ENCODE measurements around the gene DNAAF3. TPM values are rescaled to one million over a fixed set of nuclear protein-coding genes. Genes with fewer than 3 reads are reported as not detected.

Gene DNAAF3
- total RNA-seq, 1 donor from 2014 or later: 2.4 TPM

GRCh38 chr19:55109527-55110291, 56.7 kb downstream of the DNAAF3 start:
- Mint-ChIP-seq H3K4me1 (ENCODE audit: low read depth, unreplicated experiment) (peaks cover 4% of the 10 kb centered on the region), H3K4me3 (ENCODE audit: unreplicated experiment) (no peak overlapping the region), H3K36me3 (ENCODE audit: unreplicated experiment) (peaks cover 12% of the 10 kb centered on the region), H3K27me3 (ENCODE audit: unreplicated experiment) (peaks cover 4% of the 10 kb centered on the region), H3K27ac (ENCODE audit: unreplicated experiment) (no peak overlapping the region), H3K9me3 (ENCODE audit: unreplicated experiment) (peaks cover 2% of the 10 kb centered on the region)
- no peak for DNase-seq
- no peak for TF ChIP-seq CTCF (IDR thresholded peaks at IDR 0.05; ENCODE audit: partially characterized antibody, unreplicated experiment)

Small RNAs within 50 kb of the gene (microRNA-seq; reads per million reads assigned to microRNA genes)
- not detected for gene MIR7975 (ENCODE audit: unreplicated experiment)

Other genes with a start within 250 kb of the DNAAF3 start
- gene NLRP7, start 219.1 kb downstream of the DNAAF3 start, total RNA-seq (ENCODE audit: unreplicated experiment): not detected
- gene NLRP2, start 200.2 kb downstream of the DNAAF3 start, total RNA-seq (ENCODE audit: unreplicated experiment): 34.2 TPM
- 0.42 TPM for gene GP6, start 128.3 kb downstream of the DNAAF3 start, total RNA-seq (ENCODE audit: unreplicated experiment)
- gene RDH13, start 103.5 kb downstream of the DNAAF3 start, total RNA-seq (ENCODE audit: unreplicated experiment): 17.9 TPM
- 114 TPM for gene EPS8L1, start 90.7 kb downstream of the DNAAF3 start, total RNA-seq (ENCODE audit: unreplicated experiment)
- gene PPP1R12C, start 49.0 kb downstream of the DNAAF3 start, total RNA-seq (ENCODE audit: unreplicated experiment): 150 TPM
- gene TNNT1, start 17.4 kb downstream of the DNAAF3 start, total RNA-seq (ENCODE audit: unreplicated experiment): 19.3 TPM
- 3.3 TPM for gene TNNI3, start 8.9 kb downstream of the DNAAF3 start, total RNA-seq (ENCODE audit: unreplicated experiment)
- 23.7 TPM for gene SYT5, start 13.7 kb upstream of the DNAAF3 start, total RNA-seq (ENCODE audit: unreplicated experiment)
- gene PTPRH, start 42.9 kb upstream of the DNAAF3 start, total RNA-seq (ENCODE audit: unreplicated experiment): 7.4 TPM
- 7.6 TPM for gene TMEM86B, start 62.1 kb upstream of the DNAAF3 start, total RNA-seq (ENCODE audit: unreplicated experiment)
- gene PPP6R1, start 92.4 kb upstream of the DNAAF3 start, total RNA-seq (ENCODE audit: unreplicated experiment): 82.3 TPM
- gene HSPBP1, start 113.5 kb upstream of the DNAAF3 start, total RNA-seq (ENCODE audit: unreplicated experiment): 41.5 TPM
- gene BRSK1, start 117.4 kb upstream of the DNAAF3 start, total RNA-seq (ENCODE audit: unreplicated experiment): 223 TPM
- not detected for gene TMEM150B, start 158.7 kb upstream of the DNAAF3 start, total RNA-seq (ENCODE audit: unreplicated experiment)
- 105 TPM for gene KMT5C, start 173.3 kb upstream of the DNAAF3 start, total RNA-seq (ENCODE audit: unreplicated experiment)
- gene COX6B2, start 188.1 kb upstream of the DNAAF3 start, total RNA-seq (ENCODE audit: unreplicated experiment): 2.8 TPM
- 0.17 TPM for gene GARIN5B, start 196.6 kb upstream of the DNAAF3 start, total RNA-seq (ENCODE audit: unreplicated experiment)
- gene IL11, start 203.8 kb upstream of the DNAAF3 start, total RNA-seq (ENCODE audit: unreplicated experiment): 18.1 TPM
- 3.7 TPM for gene TMEM190, start 210.2 kb upstream of the DNAAF3 start, total RNA-seq (ENCODE audit: unreplicated experiment)
- 1.3 TPM for gene TMEM238, start 217.7 kb upstream of the DNAAF3 start, total RNA-seq (ENCODE audit: unreplicated experiment)
- 1,087 TPM for gene RPL28, start 219.3 kb upstream of the DNAAF3 start, total RNA-seq (ENCODE audit: unreplicated experiment)
- 235 TPM for gene UBE2S, start 241.2 kb upstream of the DNAAF3 start, total RNA-seq (ENCODE audit: unreplicated experiment)

Data from glutamatergic neuron (in vitro differentiated cells).